GM10847 (cell line): ENCODE results near the gene GIPC2.

Experiments
- POLR2A ChIP-seq: IDR thresholded peaks from 2 replicates; pipeline ENCODE4 v1.6.1; 2011; ENCODE audit not compliant: insufficient read length; ENCODE audit errors: extremely low read depth

Gene GIPC2

GRCh38 chr1:78184460-78185072 is 138.8 kb downstream of the GIPC2 start:
- TF ChIP-seq POLR2A = no peak
